SIG-M5 treated with dmso at 0.1 percent for 504 hours (cell line): ENCODE results near the gene TOX3.

Experiments used
- DNase-seq: peaks from one replicate; lab custom pipeline; 2025; ENCODE audit not compliant: unreplicated experiment; lab: John Stamatoyannopoulos, UW

TOX3 gene

GRCh38 chr16:52547004-52547833 lies at the start of gene TOX3:
Gene TOX3 (minus strand): TSS chr16:52547143. CDS start chr16:52546723, 420 bp downstream.
- no peak for DNase-seq

DNA sequence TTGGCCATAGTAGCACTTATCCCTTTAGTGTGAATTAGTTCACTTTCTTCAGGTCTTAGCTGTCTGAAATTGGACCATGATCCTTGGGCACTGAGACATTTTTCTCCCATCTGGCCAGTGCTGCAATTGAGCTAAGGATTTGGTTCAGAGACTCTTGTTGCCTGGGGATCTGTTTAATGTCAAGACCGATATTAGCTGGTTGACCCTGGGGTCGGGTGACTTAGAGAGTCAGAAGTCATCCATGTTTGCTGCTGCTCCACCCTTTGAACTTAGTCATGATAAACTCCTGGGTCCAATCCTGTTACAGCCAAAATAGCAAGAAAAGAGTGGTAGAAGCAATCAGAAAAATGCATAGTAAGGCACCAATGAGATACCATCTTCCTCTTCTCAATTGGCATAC lies 45.8 kb upstream of the TOX3 start:
- DNase-seq: no peak

DNA sequence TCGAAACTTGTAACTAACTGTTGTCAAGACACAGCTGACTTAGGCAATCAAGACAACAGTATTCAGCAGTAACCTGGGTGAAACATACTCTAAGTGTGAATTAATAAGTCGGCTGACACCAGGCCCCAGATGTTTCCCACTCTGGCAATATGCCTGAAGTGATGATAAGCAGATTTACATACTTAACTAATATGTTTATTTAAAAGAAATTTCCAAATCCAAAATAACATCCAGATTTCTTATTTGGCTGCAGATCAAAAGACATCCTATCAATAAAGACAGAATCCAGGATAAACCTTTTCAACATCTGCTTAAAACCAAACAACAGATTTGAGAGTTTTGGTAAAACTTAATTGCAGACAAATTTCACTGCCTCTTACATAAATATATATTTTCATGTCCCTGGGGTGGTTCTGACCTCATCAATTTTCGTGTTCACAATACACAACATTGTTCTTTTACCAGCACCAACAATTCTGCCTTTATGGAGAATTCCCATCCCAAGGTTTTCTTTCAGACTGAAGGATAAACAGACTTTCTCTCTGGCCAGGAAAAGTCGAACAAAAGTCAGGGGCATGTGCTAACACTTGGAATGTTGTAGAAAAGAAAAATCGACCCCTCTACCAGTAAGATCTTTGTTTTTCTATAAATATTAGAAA lies 45.1 kb upstream of the TOX3 start:
- no peak for DNase-seq

DNA sequence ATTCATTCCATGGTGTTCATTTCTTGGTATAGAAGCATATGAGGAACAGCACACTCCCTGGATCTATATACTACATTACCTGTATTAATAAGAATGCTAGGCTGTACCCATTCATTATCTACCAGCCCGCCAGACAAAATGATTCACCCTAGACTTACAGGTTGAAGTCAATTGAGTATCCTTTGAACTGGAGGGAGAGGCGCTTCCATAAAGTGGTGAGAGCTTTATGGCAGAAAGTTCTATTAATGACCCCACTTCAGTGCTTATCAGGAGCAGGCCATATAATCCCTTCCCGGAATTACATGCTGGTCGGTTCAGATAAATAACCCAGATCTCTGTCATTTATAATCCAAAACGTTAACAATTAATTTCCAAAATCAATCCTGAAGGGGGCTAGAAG lies 44.5 kb upstream of the TOX3 start:
- DNase-seq: no peak

DNA sequence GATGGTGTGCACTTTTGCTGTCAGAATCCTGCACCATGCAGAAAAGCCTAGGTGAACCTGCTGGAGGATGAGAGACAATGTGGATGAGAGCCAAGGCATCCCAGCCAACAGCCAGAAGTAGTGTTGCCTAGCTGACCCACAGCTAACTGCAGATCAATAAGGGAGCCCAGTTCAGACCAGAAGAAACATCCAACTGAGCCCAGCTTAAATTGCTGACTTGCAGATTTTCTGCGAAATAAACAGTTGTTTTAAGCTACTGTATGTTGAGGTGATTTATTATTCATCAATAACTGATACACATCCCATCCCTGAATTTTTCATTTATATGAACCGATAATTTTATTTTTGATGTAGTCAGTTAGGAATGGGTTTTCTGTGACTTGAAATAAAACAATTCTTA lies 39.2 kb upstream of the TOX3 start:
- no peak for DNase-seq

DNA sequence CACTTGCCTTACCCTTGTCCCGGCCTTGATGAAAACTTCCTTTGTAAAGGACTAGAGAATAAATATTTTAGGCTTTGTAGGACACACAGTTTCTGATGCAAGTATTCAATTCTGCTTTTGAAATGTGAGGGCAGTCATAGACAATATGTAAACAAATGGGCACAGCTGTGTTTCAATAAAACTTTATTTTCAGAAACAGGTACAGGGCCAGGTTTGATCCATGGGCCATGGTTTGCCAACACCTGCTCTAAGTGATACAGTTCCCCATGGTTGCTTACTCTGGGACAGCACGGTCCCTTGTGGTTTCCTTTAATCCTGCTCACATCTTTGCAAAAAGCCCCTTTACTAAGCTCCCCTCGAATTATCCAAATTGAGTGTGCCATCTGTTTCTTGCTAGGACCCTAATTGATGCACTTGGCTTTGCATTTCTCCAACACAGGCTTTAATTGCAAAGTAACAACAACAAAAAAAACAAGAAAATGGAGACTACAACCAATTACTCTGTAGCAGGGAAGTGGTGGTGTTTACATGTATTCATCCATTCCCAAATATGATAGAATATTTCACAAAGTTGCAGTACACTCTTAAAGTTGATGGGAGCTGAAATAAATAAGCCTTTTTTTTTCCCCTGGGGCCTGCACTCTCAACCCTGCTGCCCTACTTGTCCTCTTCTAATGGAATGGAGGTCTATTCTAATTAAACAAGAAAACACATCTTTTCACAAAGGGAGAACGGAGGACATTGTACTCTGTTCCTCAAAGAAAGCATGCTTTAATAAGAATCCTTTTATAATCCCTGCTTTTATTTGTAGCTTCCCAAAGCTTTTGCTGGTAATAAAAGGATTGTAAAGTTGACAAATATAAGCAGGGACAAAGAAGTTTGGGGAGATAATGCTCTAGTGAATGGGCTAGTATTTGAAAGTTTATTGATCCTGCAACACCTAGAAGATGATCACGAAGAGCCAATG lies 37.7 kb upstream of the TOX3 start:
- DNase-seq: no peak

- no peak for DNase-seq
Measured at GRCh38 chr16:52581530-52581929, 34.6 kb upstream of the TOX3 start.

DNA sequence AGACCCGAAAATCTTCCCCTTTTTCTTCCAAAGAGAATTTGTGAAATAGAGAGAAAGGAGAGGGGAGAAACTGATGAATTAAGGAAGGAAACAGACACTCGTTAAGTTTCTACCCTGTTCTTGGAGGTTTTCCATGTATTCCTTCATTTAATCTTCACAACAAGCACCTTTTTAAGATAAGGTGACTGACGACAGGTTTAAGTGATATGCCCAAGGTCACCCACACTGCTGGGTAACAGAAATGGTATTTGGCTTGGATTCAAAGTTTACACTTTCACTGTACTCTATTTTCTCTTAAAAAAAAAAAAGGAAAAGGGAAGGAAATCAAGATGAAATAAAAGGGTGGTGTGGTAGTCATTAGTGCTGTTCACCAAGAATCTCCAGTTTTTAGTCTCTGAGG lies 33.5 kb upstream of the TOX3 start:
- DNase-seq: no peak

DNA sequence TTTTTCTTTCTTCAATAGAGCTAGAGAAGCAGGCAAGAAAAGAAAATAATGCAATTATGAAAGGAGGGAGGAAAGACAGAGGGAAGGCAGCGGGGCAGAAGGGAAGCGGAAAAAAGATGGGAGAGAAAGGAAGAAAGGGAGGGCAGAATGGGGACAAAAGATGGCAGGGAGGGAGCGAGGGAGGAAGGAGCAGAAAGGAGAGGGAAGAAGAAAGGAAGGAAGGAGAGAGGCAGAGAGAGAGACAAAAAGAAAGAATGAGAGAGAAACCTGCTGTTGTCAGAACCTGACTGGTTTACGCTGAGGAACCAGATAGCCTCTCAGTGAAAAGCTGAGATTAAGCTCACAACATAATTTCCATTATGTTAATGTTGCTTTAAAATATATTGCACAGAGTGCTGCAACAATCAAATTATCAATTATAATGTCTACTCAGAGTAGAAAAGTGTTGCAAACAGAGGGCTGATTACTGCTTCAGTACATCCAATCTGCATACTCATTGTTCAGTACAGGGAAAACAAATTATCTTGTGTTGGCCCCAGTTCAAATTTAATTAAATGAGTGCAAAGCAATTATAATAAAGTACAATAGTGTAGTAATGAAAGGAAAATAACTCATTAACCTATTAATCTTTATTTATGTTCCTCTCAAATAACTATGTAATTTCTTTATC lies 32.0 kb upstream of the TOX3 start:
- DNase-seq: no peak

DNA sequence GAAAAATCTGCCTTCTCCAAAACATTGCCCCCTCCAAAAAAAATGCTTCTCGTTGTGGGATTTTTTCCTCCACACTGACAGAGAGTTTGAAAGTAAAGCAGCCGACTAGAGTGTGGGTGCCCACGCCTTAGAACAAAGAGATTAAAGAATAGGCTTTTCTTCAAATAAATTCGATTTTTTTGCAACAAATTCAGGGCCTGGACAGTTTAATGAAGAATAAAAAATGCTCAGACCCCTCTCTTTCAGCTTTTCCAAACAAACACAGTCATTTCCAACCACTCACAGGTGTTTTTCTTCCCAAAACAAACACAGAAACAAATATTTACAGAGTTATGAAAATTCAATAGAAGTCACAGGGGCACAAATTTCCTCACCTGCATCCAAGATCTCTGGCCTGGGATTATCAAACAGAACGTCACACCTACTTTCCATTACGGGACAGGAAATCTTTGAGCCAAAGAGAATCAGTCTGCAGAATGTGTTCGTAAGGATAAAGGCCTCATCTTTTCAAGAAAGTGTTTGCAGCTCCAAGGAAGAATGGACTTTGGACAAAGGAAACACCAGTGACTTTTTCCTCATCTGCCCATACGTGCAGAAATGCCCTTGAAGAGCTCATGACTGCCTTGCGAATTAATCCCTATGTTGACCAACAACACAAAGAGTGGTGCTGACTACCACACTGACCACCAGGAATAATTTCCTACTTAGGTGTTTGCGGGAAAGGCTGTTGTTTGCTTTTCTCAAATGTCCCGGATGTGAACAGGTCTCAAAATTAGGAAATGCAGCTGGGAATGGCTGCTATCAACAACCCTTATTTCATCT lies 31.3 kb upstream of the TOX3 start:
- no peak for DNase-seq

GRCh38 chr16:52577130-52577706 lies 30.3 kb upstream of the TOX3 start:
- DNase-seq: no peak

GRCh38 chr16:52573365-52574299 lies 26.7 kb upstream of the TOX3 start:
- no peak for DNase-seq

GRCh38 chr16:52572656-52573055 lies 25.7 kb upstream of the TOX3 start:
- peak; percentile 1 for DNase-seq

- no peak for DNase-seq
Measured at GRCh38 chr16:52570495-52571091, 23.6 kb upstream of the TOX3 start.

DNA sequence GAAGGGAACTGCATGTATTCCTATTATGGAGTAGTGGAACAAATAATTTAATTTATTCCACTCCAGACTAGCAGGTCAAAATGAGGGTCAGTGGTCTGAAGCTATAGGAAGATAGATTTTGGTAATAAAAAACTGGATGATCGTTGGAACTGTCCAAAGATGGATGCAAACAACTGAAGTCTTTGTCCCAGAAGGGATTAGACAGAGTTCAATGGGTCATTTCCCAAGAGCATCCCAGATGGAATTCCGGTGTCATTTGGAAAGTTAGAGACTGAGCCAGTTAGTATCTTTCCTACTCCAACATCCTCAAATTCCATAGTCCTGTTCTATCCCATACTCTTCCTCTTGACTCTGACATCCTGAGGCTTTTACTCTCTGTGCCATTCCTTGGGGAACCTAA lies 22.8 kb upstream of the TOX3 start:
- DNase-seq: no peak

- DNase-seq: no peak
Measured at GRCh38 chr16:52568983-52569690, 22.2 kb upstream of the TOX3 start.

GRCh38 chr16:52568495-52568894 lies 21.6 kb upstream of the TOX3 start:
- no peak for DNase-seq

GRCh38 chr16:52567193-52567592 lies 20.2 kb upstream of the TOX3 start:
- DNase-seq: no peak
